GM12874 (cell line): ENCODE data around the gene PTPRN2.

ENCODE experiments used
- CTCF ChIP-seq: IDR thresholded peaks from 2 replicates; pipeline ENCODE4 v1.5.1; 2011; ENCODE audit warnings: low read depth, mild to moderate bottlenecking, control low read depth, low read length, moderate library complexity; ENCODE audit not compliant: insufficient read depth

PTPRN2 gene

GRCh38 chr7:158320328-158320727 lies 267.3 kb downstream of the PTPRN2 start:
- TF ChIP-seq CTCF: no peak

GRCh38 chr7:158318511-158318913 lies 269.1 kb downstream of the PTPRN2 start:
- no peak for TF ChIP-seq CTCF

GRCh38 chr7:158317238-158318205 lies 270.1 kb downstream of the PTPRN2 start:
- no peak for TF ChIP-seq CTCF

- no peak for TF ChIP-seq CTCF
Observed at GRCh38 chr7:158316466-158317031, 271.1 kb downstream of the PTPRN2 start.

- TF ChIP-seq CTCF: no peak
Observed at GRCh38 chr7:158315881-158316280, 271.7 kb downstream of the PTPRN2 start.

GRCh38 chr7:158315326-158315725 lies 272.3 kb downstream of the PTPRN2 start:
- no peak for TF ChIP-seq CTCF

GRCh38 chr7:158314394-158314793 lies 273.2 kb downstream of the PTPRN2 start:
- no peak for TF ChIP-seq CTCF
